Measurements from ENCODE around the gene ABR.
A peak's percentile ranks its signal among the peaks of the same experiment; 100 is the strongest.
"Not testable (repeated sequence)": the region's sequence is repeated elsewhere in the genome, so short reads cannot be mapped to it uniquely, and the experiment has no call there.

The ABR gene

DNA sequence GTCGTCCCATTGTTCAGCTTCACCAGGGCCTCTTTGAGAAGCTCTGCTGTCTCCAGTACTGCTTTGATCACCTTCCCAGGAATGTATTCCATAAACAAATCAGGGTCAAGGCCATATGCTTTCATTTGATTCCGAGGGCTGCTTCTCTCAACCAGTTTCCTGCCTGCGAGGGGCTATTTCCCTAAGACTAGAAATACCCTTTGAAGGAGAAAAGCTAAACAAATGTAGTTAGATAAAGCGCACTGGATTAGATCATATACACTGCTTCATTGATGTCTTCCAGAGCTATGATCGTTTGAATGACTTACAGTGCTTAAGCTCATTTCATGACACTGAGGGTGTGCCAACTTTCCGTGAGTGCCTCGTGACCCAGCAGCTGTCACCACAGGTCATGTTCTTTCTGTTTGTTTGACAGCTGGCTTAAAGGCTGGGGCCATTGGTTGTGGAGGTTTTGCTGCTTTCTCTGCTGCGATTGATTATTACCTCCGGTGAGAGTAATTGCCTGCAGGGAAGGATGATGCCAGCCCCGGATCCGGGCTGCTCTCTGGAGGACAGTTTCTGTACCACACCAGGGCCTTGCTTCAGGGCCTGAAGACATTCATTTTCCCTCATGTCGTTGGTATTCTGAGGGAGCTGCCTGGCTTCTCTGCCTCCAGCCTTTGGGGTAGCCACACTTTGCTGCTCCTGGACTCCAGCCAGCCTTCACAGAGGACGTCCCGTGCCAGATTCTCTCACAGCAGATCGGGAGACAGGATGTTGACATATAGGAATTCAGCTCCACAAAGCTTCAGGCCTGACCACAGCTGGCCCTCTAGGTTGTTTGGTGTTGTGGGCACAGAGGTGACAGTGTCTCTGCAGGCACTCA lies 179.0 kb downstream of the ABR start:
- no peak overlapping the region for H3K4me3 ChIP-seq (ENCODE audit: low read depth, low read length)
- peak; percentile 35 for DNase-seq (ENCODE audit: low read depth)
- no peak for TF ChIP-seq CTCF (IDR thresholded peaks at IDR 0.05; ENCODE audit: control insufficient read depth, extremely low read depth, insufficient read depth)

DNA sequence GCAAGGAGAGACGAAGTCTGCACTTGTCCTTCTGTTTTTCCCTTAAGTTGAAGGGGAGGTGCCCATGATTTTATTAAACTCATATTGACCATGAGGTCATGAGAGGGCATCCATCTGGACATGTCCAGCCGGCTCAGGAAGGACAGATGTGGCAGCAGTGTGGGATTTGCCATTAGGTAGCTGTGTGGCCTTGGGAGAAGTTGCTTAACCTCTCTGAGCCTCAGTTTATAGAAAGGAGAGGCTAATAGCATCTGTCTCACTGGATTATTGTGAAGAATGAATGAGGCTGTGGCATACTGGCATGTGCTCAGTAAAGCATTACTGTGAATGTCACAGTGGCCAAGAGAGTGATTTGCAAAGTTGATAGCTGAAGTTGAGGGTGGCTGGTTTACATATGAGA lies 181.7 kb downstream of the ABR start:
- peak overlapping the region; percentile 91 for H3K4me3 ChIP-seq (ENCODE audit: low read depth, low read length)
- DNase-seq (ENCODE audit: low read depth) = no peak
- no peak for TF ChIP-seq CTCF (IDR thresholded peaks at IDR 0.05; ENCODE audit: control insufficient read depth, extremely low read depth, insufficient read depth)

- peak; percentile 95 for TF ChIP-seq CTCF (IDR thresholded peaks at IDR 0.05; ENCODE audit: control insufficient read depth, extremely low read depth, insufficient read depth)
- peak; percentile 93 for DNase-seq (ENCODE audit: low read depth)
Observed at GRCh38 chr17:996554-997344, 183.0 kb downstream of the ABR start, which contains the start of gene TIMM22. Gene TIMM22 (plus strand): TSS chr17:997129. CDS start chr17:997143, 14 bp downstream.

GRCh38 chr17:995324-995723 lies 184.5 kb downstream of the ABR start:
- not testable (repeated sequence) for DNase-seq (ENCODE audit: low read depth); H3K4me3 ChIP-seq (ENCODE audit: low read depth, low read length)

More at GRCh38 chr17:996554-997344, 183.0 kb downstream of the ABR start, which contains the start of gene TIMM22:
- peak within 1 kb of the TSS; percentile 91 for H3K4me3 ChIP-seq (ENCODE audit: low read depth, low read length)

DNA sequence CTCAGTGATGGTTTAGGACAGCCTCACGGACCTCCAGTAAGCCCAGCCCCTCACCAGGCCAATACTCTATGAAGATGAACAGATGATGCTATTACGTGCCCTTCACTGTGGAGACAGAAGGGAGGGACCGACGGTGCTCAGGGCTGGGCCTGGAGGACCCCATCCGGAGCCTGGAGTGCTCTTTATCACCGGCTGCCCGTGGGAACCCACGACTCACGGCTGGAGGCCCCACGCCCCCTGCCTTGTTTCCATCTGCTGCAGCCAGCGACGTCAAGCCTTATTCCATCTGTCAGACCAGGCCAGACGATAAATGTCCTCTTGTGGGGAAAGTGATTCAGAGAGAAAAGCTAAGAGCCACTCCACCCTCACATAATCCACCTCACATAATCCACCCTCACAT lies 186.8 kb downstream of the ABR start:
- H3K4me3 ChIP-seq (ENCODE audit: low read depth, low read length) = no peak overlapping the region
- no peak for DNase-seq (ENCODE audit: low read depth)
- no peak for TF ChIP-seq CTCF (IDR thresholded peaks at IDR 0.05; ENCODE audit: control insufficient read depth, extremely low read depth, insufficient read depth)

DNA sequence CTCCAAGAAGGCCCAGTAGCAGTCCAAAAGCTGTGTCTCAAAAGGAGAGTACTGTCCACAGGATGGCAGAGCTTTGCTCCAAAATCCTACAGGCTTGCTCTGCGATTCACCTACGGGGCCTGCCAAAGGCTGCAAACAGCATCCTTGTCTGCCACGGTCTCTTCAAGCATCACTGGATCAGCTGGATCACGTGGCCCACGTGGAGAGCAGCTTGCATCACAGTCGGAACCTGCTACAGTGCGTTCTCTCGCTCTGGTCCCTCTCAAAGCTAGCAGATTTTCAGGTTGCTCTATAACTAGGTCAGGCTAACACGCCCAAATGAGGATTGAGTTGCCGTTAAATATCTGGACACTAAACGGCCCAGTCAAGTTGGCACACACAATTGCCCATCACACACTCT lies 191.2 kb downstream of the ABR start:
- no peak overlapping the region for H3K4me3 ChIP-seq (ENCODE audit: low read depth, low read length)
- DNase-seq (ENCODE audit: low read depth) = no peak
- no peak for TF ChIP-seq CTCF (IDR thresholded peaks at IDR 0.05; ENCODE audit: control insufficient read depth, extremely low read depth, insufficient read depth)

DNA sequence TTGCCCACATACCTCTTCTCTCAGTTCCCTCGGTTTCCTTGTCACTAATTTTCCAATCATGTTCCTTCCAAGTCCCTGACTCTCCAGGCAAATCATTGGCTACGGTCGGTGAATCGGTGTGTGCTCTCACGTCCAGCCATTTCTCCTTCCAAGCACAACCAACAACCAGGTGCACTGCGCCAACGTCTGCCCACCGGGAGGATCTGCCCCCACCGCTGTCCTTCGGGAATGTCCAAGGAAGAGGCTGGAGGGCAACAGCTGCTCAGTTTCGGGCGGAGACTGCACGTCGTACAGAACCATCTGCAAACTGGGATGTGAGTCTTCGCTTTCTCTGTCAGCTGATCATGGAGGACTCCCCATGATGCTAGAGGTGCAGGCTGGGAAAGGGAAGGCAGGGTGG lies 191.8 kb downstream of the ABR start:
- H3K4me3 ChIP-seq (ENCODE audit: low read depth, low read length) = no peak overlapping the region
- TF ChIP-seq CTCF (IDR thresholded peaks at IDR 0.05; ENCODE audit: control insufficient read depth, extremely low read depth, insufficient read depth) = no peak
- no peak for DNase-seq (ENCODE audit: low read depth)

Data from LNCaP clone FGC (cell line).